GM10266 (cell line): ENCODE results near the gene RBBP8NL.

Source experiments
- DNase-seq: peaks from one replicate; pipeline ENCODE4 v3.0.0; 2012; ENCODE audit errors: extremely low spot score
- CTCF ChIP-seq: IDR thresholded peaks from 2 replicates; pipeline ENCODE4 v1.5.1; 2012; ENCODE audit warnings: mild to moderate bottlenecking, low read depth; ENCODE audit not compliant: control insufficient read depth, insufficient read depth; ENCODE audit errors: missing control alignments

The RBBP8NL gene

GRCh38 chr20:62404112-62404665 lies 23.1 kb downstream of the RBBP8NL start:
- TF ChIP-seq CTCF: no peak
- DNase-seq: no peak

- DNase-seq: no peak
- TF ChIP-seq CTCF: no peak
Observed at GRCh38 chr20:62403331-62403730, 24.0 kb downstream of the RBBP8NL start.

DNA sequence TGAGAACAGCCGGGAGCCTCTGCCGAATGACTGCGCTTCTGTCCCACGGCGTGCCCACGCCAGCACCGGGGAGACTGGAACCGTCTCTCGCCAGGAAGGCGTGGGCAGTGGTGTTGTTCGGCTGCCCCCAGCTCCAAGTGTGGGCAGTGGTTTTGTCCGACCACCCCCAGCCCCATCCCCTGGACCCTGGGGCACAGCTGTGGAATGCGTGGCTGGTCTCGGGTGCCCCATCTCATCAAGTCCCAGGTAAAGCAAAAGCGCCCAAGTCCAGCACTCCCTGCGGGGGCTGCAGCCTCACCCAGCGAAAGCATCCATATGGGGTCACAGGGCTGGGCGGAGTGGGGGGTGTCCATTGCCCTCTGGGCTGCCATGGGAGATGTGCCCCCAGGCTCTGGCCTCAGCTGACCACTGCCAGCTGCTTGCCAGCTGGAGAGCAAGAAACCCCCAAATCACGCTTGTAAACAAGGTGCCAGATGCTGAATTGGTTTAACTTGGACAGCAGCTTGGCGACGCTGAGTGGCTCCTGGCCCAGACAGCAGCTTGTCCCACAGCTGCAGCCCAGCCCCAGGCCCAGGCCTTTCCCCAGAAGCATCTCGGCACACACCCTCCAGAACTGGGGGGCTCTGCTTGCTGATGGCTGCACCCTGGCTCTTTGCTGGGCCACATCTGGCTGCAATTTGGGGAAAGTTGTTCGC lies 24.7 kb downstream of the RBBP8NL start:
- TF ChIP-seq CTCF: no peak
- no peak for DNase-seq

DNA sequence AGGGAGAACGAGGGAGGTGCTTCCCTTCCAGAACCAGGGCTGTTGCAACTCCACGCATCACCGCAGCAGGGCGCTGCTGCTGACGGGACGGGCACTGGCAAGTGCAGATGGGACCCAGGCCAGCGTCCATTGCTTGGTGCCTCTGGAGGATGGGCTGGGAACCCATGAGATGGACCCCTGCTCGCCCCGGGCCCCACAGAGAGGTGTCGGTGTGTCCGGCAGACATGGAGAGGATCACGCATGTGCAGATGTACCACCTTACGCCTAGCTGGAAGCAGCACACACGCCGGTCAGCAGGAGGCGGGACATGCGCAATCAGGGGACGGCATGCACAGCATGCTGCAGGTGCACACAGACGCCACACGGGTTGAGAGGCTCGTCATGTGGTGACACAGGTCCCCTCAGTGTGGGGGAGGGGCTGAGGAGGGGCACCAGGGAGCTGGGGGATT lies 26.0 kb downstream of the RBBP8NL start:
- TF ChIP-seq CTCF: no peak
- no peak for DNase-seq

DNA sequence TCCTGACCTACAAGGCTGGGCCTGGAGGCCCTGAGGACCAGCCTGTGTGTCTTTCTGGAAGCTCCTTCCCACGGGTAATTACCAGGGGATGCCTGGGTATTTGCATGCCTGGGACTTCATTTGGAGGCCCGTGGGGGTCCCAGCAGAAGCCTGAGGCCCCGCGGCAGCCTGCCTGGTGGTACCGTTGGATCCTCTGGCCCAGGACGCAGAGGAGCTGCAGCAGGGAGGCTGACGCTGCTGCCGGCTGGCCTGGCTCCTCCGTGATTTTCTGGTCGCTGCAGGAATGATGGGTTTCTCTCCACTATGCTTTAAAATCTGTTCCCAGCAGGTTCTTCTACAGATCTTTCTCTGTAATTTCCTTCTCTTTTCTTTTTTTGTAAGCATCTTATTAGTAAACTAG lies 26.8 kb downstream of the RBBP8NL start:
- DNase-seq: no peak
- TF ChIP-seq CTCF: no peak

DNA sequence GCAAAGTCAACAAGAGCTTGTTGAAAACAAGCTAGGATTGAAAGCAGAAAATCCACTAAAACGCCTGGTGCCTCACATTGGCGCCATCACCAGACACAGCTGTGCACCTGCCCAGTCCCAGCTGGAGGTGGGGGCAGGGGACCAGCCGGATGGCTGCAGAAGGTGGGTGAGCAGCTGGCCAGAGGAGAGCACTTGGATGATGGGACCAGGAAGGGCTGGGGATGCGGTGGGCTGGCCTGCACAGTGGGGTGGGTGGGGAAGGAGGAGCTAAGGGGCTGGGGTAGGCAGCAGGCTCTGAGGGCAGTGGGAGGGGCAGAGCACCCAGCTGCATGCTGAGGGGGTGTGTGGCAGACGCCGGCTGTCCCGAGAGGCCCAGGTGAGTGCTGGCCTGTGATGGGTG lies 27.3 kb downstream of the RBBP8NL start:
- TF ChIP-seq CTCF: no peak
- no peak for DNase-seq

GRCh38 chr20:62398120-62398821 lies 29.1 kb downstream of the RBBP8NL start:
- DNase-seq: no peak
- no peak for TF ChIP-seq CTCF
